HG03558 (cell line): Measurements from ENCODE around the gene XRCC4.

ENCODE experiments used
- ATAC-seq: cut with Tn5 transposase; IDR thresholded peaks from one replicate; pipeline ENCODE4 v1.9.1; 2021; ENCODE audit warnings: moderate number of reproducible peaks; ENCODE audit not compliant: unreplicated experiment; ENCODE audit errors: extremely low read depth

Gene XRCC4

DNA sequence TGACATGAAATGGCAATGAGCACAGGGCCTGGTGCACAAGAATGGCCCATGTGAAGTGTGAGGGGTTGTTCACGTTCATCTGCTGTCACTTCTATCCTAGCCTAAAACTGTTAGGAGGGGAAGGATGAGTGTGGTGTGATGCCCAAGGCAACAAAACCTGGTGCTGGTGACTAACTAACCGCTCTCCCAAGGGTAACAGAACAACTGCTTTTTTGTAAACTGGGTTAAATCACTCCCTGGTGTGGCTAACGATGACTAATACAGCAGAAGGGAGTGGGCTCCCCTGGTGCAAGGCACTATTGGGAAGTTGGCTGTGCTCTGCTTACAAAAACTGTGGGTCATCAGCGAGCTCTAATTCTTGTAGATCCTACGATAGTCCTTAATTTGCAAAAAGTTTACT is 291.0 kb downstream of the XRCC4 start:
- peak; percentile 32 for ATAC-seq

- ATAC-seq = peak; percentile 28
These were observed 291.5 kb downstream of the XRCC4 start for GRCh38 chr5:83368835-83369234.

- ATAC-seq = no peak
These were observed 293.6 kb downstream of the XRCC4 start for GRCh38 chr5:83370957-83371356.

DNA sequence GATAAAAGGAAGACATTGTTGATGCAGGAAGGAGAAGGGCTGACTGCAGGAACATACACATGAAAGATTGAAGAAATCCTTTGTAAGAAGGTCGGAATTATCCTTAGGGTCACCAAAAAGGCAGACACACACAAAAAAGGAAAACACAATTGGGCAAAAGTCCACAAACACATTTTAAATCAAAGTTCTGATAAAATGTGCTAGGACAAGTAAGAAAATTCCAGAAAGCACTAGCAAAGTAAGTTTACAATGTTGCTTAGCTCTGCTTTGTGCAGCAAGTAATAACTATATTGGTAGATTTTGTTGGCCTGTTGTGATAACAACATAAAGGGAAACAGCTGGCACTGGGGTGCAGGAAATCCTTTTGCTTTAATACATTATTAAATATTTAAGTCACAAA is 294.4 kb downstream of the XRCC4 start:
- ATAC-seq = no peak

DNA sequence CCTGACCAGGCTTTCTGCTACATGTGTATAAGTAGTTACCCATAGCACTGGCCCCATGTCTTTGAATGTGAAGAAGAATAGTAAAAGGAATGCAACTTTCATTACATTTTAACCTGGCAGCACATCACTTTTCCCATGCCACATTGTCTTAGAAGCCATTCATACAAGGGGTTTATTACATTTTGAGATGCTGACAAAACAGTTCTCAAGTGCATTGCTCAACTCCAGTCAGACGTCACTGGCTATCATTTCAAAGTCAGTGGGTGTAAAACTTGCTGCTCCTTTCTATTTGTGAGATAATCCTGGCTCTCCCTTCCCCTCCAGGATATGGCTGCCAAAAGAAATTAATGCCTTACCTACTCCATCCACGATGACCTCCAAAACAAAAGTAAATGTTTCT is 297.2 kb downstream of the XRCC4 start:
- no peak for ATAC-seq

DNA sequence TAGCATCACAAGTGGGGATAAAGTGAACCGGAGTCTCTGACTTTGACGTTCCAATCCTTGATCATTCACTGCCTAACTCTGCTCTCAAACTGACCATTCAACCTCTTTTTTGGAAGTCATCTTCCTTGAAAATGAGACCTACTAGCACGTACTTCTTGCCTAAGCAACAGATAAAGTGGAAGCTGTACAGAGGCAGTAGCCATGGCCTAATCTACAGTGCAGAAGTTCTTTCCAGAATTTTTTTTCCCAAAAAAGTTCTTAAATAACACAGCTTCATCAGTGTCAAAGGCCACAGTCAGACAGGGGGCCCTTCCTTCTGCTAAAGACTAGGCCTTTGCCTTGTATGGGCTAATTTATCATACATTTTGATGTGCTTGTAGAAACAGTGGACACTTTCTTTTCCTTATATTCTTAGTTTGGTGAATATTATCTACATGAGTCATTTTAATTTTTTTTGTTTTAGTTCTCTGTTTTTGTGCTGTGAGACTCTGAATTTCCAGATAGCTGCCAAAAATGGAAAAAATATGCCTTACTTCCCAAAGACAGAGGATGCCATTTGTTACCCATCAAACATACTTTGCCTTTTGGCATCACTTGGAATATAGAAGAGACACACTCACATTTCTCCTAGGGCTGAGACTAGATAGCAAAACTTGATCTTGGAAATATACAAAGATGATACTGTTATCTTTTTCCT is 297.9 kb downstream of the XRCC4 start:
- ATAC-seq = no peak

GRCh38 chr5:83376461-83376860 is 299.1 kb downstream of the XRCC4 start:
- no peak for ATAC-seq

DNA sequence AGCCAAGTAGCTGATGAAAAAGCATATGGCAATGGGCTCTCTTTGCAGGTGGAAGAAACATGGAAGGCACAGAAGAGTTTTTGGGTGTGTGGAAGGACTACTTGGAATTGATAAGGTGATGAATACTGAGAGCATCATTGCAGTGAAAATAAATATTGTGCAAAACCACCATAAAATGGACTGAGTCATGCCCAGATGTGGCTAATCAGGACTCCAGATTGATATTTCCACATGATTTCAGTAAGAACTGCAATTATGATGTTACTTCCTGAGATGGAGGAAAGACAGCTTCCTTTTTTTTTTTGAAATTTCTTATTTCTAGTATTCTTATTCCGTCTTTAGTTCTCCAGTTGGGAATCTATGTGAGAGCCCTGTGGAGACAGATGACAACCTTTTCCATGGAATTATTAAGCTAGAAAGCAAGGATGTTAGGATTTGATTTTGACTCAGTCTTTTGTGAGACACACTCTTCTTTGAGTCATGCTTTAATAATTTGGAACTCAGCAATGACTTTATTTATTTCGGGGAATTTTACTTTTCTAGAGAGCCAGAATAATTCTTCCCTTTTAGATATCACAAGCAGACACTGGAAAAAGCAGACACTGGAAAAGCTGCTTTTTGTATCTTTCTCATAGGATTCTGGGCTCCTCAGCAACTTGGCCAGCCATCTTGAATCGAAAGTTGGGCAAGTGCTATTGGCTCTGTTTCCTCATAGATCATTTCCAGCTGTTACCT is 300.0 kb downstream of the XRCC4 start:
- ATAC-seq = no peak

DNA sequence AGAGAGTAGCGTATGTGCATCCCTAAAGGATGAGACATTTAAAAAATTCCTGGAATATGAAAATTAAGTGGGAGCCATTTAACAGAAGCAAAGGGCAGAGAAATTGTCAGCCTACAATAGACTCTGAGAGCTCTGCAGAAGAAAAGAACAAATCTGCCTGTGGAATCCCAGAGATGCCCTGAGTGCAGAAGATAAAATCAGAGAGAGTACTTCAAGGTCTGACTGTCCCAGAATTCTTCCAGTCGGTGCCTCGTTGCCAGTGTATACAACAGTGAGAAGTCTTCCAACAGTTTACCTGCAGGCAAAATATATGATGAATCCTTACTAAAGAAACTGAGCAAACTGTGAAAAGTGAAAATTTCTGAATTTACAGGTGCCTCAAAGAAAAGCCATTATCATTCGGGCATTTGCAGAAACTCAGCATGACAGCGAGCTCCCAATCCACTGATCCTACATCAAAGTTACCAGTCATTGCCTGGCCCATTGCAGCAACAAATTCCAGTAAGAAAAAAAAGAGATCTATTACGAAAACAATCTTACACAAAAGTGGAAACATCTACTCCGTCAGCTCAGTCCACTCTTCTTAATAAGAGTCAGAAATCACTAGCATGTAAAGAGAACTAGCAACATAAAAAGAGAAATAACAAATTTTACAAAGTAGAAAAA is 301.4 kb downstream of the XRCC4 start:
- ATAC-seq = no peak

DNA sequence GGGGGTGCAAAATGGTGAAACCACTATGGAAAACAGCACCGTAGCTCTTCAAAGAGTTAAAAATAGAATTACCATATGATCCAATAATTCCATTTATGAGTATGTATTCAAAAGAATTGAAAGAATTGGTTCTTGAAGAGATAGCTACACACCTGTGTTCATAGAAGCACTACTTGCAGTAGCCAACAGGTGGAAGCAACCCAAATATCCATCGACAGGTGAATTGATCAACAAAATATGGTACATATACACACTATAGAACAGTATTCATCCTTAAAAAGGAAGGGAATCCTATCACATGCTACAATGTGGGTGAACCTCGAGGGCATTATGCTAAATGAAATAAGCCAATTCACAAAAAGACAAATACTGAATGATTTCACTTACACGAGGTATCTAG is 308.5 kb downstream of the XRCC4 start:
- no peak for ATAC-seq

DNA sequence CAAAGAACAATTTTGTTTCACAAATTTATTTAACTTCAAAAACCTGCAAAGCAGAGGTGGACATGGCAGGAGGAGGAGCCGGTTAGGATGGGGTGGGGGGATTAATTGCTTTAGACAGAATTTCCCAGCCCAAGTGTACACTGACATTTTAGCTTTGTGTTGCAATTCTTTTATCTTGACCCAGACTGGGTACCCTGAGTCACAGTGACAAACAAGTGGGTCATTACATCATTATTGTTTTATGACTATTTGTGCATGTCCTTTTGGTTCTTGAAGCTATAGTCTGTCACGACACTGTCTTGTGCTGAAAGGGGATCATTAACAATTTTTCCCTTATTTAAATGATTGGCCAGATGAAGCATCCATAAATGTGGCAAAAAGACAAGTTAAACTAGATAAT is 309.7 kb downstream of the XRCC4 start:
- no peak for ATAC-seq

- ATAC-seq = no peak
These were observed 311.3 kb downstream of the XRCC4 start for GRCh38 chr5:83388608-83389007.

DNA sequence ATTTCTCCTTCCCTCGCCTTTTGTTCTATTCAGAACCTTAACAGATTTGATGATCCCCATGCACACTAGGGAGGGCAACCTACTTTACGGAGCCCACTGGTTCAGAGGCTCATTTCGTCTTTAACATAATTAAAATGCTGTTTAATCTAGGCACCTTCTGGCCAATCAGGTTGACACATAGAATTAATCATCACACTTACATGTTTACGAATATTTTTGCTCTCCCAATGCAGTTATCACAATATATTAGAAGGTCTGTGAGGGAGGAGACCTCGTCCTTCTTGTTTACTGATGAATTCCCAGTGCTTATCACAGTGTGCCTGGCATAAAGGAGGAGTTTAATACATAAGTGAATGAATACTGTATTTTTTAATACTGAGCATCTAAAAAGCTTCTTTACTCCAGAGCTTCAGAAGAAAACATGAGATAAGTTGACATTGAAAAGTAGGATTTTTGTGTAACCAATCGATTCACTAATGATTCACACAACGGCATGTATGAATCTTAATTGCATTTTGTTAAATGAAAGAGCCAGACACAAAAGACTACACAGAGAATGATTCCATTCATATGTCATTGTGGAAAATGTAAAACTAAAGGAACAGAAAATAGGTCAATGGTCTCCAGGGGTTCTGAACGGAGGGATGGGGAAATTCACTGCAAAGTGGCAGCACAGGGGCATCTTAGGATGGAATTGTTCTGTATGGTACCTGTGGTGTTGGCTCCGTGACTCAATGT is 315.6 kb downstream of the XRCC4 start:
- ATAC-seq = no peak

DNA sequence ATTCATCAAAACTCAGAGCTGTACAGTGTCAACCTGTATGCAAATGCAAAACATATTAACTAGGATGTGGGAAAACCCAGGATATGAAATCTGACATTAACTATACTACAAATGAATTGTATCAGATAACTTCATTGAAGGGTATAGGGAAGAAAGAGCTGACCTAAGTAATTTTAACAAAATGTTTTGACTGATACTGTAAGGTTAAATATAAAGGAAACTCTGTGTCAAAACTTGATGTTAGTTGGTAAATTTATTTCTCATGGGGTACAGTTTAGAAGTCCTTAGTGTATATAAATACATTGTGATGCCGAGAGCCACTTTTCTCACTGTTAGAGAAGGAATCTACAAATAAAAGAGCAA is 316.1 kb downstream of the XRCC4 start:
- no peak for ATAC-seq

DNA sequence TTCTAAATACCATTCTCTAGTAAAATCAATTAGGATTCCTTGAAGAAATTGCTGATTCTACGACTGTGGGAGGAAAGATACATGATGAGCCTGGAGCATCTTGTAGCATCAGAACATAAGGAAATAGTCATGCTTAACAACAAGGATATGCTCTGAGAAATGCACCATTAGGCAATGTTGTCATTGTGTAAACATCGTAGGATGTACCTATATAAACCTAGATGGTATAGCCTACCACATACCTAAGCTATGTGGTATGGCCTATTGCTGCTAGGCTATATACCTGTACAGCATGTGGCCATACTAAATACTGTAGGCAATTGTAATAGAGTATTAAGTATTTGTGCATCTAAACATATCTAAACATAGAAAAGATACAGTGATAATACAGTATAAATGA is 316.8 kb downstream of the XRCC4 start:
- ATAC-seq = no peak

DNA sequence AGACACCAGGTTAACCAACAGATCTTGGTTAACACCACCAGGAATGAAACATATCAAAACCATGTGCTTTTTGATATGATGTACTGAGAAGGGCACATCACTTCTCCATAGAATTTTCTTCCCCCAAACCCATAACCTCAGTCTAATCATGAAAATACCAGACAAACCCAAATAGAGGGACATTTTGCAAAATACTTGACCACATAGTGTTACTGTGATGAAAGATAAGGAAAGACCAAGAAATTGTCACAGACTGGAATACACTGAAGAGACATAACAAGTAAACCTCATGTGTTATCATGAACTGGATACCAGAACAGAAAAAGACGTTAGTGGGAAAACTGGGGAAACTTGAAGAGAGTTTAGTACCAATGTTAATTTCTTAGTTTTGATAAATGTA is 319.3 kb downstream of the XRCC4 start:
- no peak for ATAC-seq

DNA sequence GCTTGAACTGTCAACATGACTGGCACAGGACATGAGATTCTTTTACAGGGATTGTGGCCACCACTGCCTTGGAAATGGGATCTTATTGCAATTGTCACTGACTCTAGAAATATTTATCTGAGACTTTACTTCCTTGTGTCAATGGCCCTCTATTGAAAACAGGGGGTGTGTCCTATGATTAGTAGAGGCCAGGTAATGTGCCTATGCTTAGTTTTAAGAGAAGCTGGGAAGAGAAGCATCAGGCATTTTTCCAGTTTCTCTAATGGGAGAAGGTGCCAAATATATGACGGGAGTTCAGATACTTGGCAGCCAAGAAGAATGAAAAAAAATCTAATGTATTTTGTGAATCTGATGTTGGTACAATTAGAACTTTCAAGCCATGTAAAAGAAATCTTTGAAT is 320.3 kb downstream of the XRCC4 start:
- ATAC-seq = no peak

DNA sequence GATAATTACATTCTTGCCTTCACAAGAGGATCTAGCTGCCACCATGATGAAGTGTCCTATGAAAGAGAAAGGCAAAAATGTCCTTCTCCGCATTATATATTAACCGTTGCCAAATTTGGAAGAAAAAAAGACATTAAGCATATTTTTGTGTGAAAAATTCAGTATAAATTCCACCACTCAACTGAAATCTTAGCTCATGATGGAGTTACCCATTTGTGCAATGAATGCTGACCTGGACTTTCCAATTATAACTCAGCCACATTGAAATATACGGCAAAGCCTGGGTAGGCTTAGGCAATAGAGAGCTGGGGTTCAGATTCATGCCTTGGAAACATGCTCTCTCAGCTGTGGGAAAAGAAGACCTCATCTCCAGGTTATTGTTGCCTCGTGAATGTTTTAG is 322.9 kb downstream of the XRCC4 start:
- ATAC-seq = no peak

DNA sequence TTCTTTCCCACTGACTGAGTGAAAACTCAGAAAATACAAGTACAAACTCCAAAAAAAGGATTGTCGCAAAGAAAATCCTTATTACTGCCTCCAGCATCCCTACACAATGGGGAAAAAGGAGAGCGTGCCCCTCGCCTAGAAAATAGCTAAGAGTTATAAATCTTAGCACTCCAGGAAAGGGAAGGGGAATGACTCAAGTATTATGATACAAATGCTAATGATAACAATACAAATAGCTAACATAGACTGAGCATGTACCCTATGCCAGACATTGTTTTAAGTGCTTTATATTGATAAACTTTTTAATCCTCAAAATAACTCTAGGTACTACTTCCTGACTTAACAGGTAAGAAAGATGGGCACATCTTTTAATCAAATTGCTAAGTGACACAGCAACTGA is 323.4 kb downstream of the XRCC4 start:
- no peak for ATAC-seq

GRCh38 chr5:83401122-83401731 is 323.9 kb downstream of the XRCC4 start:
- no peak for ATAC-seq

DNA sequence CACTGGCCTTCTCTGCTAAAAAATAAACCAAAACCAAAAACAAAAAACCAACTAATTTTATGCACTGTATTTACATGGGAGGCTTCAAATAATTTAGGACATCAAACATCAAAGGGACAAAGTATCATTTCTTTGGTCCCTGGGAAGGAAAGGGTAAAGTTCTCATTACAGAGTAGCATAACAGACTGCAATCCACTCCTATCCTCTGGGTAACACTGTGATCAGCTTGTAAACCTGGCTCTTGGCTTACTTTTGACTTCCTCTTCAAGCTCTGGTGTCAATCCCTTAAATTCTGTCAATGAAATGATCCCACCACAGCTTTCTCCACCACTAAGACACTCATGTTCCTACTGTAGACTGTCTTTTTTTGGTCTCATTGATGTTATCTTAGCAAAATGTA is 324.4 kb downstream of the XRCC4 start:
- no peak for ATAC-seq
